ENCODE data around the gene TMEM116.
"Not testable (repeated sequence)": the region's sequence is repeated elsewhere in the genome, so short reads cannot be mapped to it uniquely, and the experiment has no call there.

GRCh38 chr12:111994211-111995111 is 18.5 kb downstream of the TMEM116 start:
- TF ChIP-seq CTCF (conservative IDR thresholded peaks at IDR 0.05; ENCODE audit: low read length); EZH2phosphoT487 (IDR thresholded peaks at IDR 0.05; ENCODE audit: borderline replicate concordance, low read depth, low read length): not testable (repeated sequence)

All from OCI-LY7 (cell line).